Measurements from ENCODE around the gene MMP26. TPM values are rescaled to one million over a fixed set of nuclear protein-coding genes. Genes with fewer than 3 reads are reported as not detected.
"Not testable (repeated sequence)": the region's sequence is repeated elsewhere in the genome, so short reads cannot be mapped to it uniquely, and the experiment has no call there.

MMP26 gene
- total and polyA plus RNA-seq, 4 donors, result 0.17 to 0.27 TPM; not detected in 2

GRCh38 chr11:4713241-4713640, 8.7 kb downstream of the MMP26 start:
- Histone ChIP-seq H3K36me3 (ENCODE audit: control insufficient read depth, insufficient read depth, low read length) (no peaks in the 10 kb centered on the region), H3K4me1 (ENCODE audit: control insufficient read depth, insufficient read depth, low read length) (no peaks in the 10 kb centered on the region), H3K27ac (ENCODE audit: low read depth, low read length) (no peak overlapping the region), H3K4me3 (ENCODE audit: low read depth, low read length) (no peak overlapping the region), H3K27me3 (ENCODE audit: control insufficient read depth, insufficient read depth, low read length) (no peaks in the 10 kb centered on the region), H3K9me3 (ENCODE audit: control insufficient read depth, insufficient read depth, low read length) (no peaks in the 10 kb centered on the region)
- no CpG with 5 or more reads among the region's 1 CpG for WGBS (ENCODE audit: insufficient coverage)
- no peak for DNase-seq (ENCODE audit: low read depth in 4 of 6, low spot score in 6 of 6)

GRCh38 chr11:4714300-4714699, 9.7 kb downstream of the MMP26 start:
- Histone ChIP-seq H3K27me3 (ENCODE audit: control insufficient read depth, insufficient read depth, low read length) (no peaks in the 10 kb centered on the region), H3K4me1 (ENCODE audit: control insufficient read depth, insufficient read depth, low read length) (no peaks in the 10 kb centered on the region), H3K9me3 (ENCODE audit: control insufficient read depth, insufficient read depth, low read length) (no peaks in the 10 kb centered on the region), H3K36me3 (ENCODE audit: control insufficient read depth, insufficient read depth, low read length) (no peaks in the 10 kb centered on the region), H3K27ac (ENCODE audit: low read depth, low read length) (no peak overlapping the region), H3K4me3 (ENCODE audit: low read depth, low read length) (no peak overlapping the region)
- 86% methylated on average over 1 of the region's 5 CpGs for WGBS (ENCODE audit: insufficient coverage)
- no peak for DNase-seq (ENCODE audit: low read depth in 4 of 6, low spot score in 6 of 6)

GRCh38 chr11:4722616-4723534, 18.3 kb downstream of the MMP26 start:
- not testable (repeated sequence) for H3K4me1 ChIP-seq (ENCODE audit: control insufficient read depth, insufficient read depth, low read length); DNase-seq (ENCODE audit: low read depth in 4 of 6, low spot score in 6 of 6); H3K4me3 ChIP-seq (ENCODE audit: low read depth, low read length); H3K9me3 ChIP-seq (ENCODE audit: control insufficient read depth, insufficient read depth, low read length); H3K27ac ChIP-seq (ENCODE audit: low read depth, low read length); H3K36me3 ChIP-seq (ENCODE audit: control insufficient read depth, insufficient read depth, low read length); H3K27me3 ChIP-seq (ENCODE audit: control insufficient read depth, insufficient read depth, low read length)
- 92% methylated on average over 33 of the region's 33 CpGs for WGBS (ENCODE audit: insufficient coverage)

GRCh38 chr11:4727171-4727570, 22.6 kb downstream of the MMP26 start:
- H3K9me3 ChIP-seq (ENCODE audit: control insufficient read depth, insufficient read depth, low read length), result no peaks in the 10 kb centered on the region
- no peaks in the 10 kb centered on the region for H3K36me3 ChIP-seq (ENCODE audit: control insufficient read depth, insufficient read depth, low read length)
- H3K27ac ChIP-seq (ENCODE audit: low read depth, low read length), result no peak overlapping the region
- WGBS (ENCODE audit: insufficient coverage), result no CpG with 5 or more reads among the region's 2 CpGs
- no peak for DNase-seq (ENCODE audit: low read depth in 4 of 6, low spot score in 6 of 6)
- no peak overlapping the region for H3K4me3 ChIP-seq (ENCODE audit: low read depth, low read length)
- no peaks in the 10 kb centered on the region for H3K27me3 ChIP-seq (ENCODE audit: control insufficient read depth, insufficient read depth, low read length)
- H3K4me1 ChIP-seq (ENCODE audit: control insufficient read depth, insufficient read depth, low read length), result no peaks in the 10 kb centered on the region

- Histone ChIP-seq H3K9me3 (ENCODE audit: control insufficient read depth, insufficient read depth, low read length) (no peaks in the 10 kb centered on the region), H3K36me3 (ENCODE audit: control insufficient read depth, insufficient read depth, low read length) (no peaks in the 10 kb centered on the region), H3K4me1 (ENCODE audit: control insufficient read depth, insufficient read depth, low read length) (no peaks in the 10 kb centered on the region), H3K27ac (ENCODE audit: low read depth, low read length) (no peak overlapping the region), H3K27me3 (ENCODE audit: control insufficient read depth, insufficient read depth, low read length) (no peaks in the 10 kb centered on the region), H3K4me3 (ENCODE audit: low read depth, low read length) (no peak overlapping the region)
- WGBS (ENCODE audit: insufficient coverage), result no CpG with 5 or more reads among the region's 2 CpGs
- no peak for DNase-seq (ENCODE audit: low read depth in 4 of 6, low spot score in 6 of 6)
These were observed 36.2 kb downstream of the MMP26 start for GRCh38 chr11:4740735-4741134.

GRCh38 chr11:4748438-4748837, 43.9 kb downstream of the MMP26 start:
- H3K9me3 ChIP-seq (ENCODE audit: control insufficient read depth, insufficient read depth, low read length), result no peaks in the 10 kb centered on the region
- no peaks in the 10 kb centered on the region for H3K27me3 ChIP-seq (ENCODE audit: control insufficient read depth, insufficient read depth, low read length)
- H3K4me3 ChIP-seq (ENCODE audit: low read depth, low read length), result no peak overlapping the region
- no CpG with 5 or more reads among the region's 6 CpGs for WGBS (ENCODE audit: insufficient coverage)
- H3K4me1 ChIP-seq (ENCODE audit: control insufficient read depth, insufficient read depth, low read length), result no peaks in the 10 kb centered on the region
- no peaks in the 10 kb centered on the region for H3K36me3 ChIP-seq (ENCODE audit: control insufficient read depth, insufficient read depth, low read length)
- no peak for DNase-seq (ENCODE audit: low read depth in 4 of 6, low spot score in 6 of 6)
- H3K27ac ChIP-seq (ENCODE audit: low read depth, low read length), result no peak overlapping the region

- Histone ChIP-seq H3K4me1 (ENCODE audit: control insufficient read depth, insufficient read depth, low read length) (no peaks in the 10 kb centered on the region), H3K27ac (ENCODE audit: low read depth, low read length) (no peak overlapping the region), H3K4me3 (ENCODE audit: low read depth, low read length) (no peak overlapping the region), H3K36me3 (ENCODE audit: control insufficient read depth, insufficient read depth, low read length) (no peaks in the 10 kb centered on the region), H3K27me3 (ENCODE audit: control insufficient read depth, insufficient read depth, low read length) (no peaks in the 10 kb centered on the region), H3K9me3 (ENCODE audit: control insufficient read depth, insufficient read depth, low read length) (no peaks in the 10 kb centered on the region)
- DNase-seq (ENCODE audit: low read depth in 4 of 6, low spot score in 6 of 6), result no peak
- 100% methylated on average over 1 of the region's 1 CpG for WGBS (ENCODE audit: insufficient coverage)
These were observed 46.6 kb downstream of the MMP26 start for GRCh38 chr11:4751201-4751600.

Other genes starting within 250 kb of the MMP26 start
- gene OR52K1, start 222.1 kb upstream of the MMP26 start, total RNA-seq, result under 1 TPM; under 0.01 to 0.06 TPM
- under 1 TPM; 0.11 to 0.35 TPM for gene OR52K1, start 222.1 kb upstream of the MMP26 start, polyA plus RNA-seq (ENCODE audit: insufficient read length in 2 of 2)
- gene OR52M1, start 159.6 kb upstream of the MMP26 start, total RNA-seq, result not detected
- gene OR52M1, start 159.6 kb upstream of the MMP26 start, polyA plus RNA-seq (ENCODE audit: insufficient read length in 2 of 2), result not detected
- not detected for gene OR52I2, start 123.0 kb upstream of the MMP26 start, total RNA-seq
- gene OR52I2, start 123.0 kb upstream of the MMP26 start, polyA plus RNA-seq (ENCODE audit: insufficient read length in 2 of 2), result not detected
- not detected for gene OR52I1, start 110.7 kb upstream of the MMP26 start, total RNA-seq
- under 1 TPM in 1 of 2 donors, not detected in 1; 0.08 TPM for gene OR52I1, start 110.7 kb upstream of the MMP26 start, polyA plus RNA-seq (ENCODE audit: insufficient read length in 2 of 2)
- 10 to 100 TPM; 11.3 to 15.5 TPM for gene TRIM68, start 96.6 kb upstream of the MMP26 start, total RNA-seq
- 10 to 100 TPM; 14.0 to 16.3 TPM for gene TRIM68, start 96.6 kb upstream of the MMP26 start, polyA plus RNA-seq (ENCODE audit: insufficient read length in 2 of 2)
- gene OR51D1, start 67.3 kb upstream of the MMP26 start, total RNA-seq, result not detected
- gene OR51D1, start 67.3 kb upstream of the MMP26 start, polyA plus RNA-seq (ENCODE audit: insufficient read length in 2 of 2), result not detected
- gene OR51E1, start 60.8 kb upstream of the MMP26 start, total RNA-seq, result 1 to 10 TPM in 1 of 2 donors, under 1 TPM in 1; 0.40 to 1.8 TPM
- gene OR51E1, start 60.8 kb upstream of the MMP26 start, polyA plus RNA-seq (ENCODE audit: insufficient read length in 2 of 2), result under 1 TPM; 0.11 to 0.29 TPM
- gene OR51E2, start 6.9 kb upstream of the MMP26 start, total RNA-seq, result under 1 TPM; 0.39 to 0.40 TPM
- under 1 TPM; 0.26 to 0.35 TPM for gene OR51E2, start 6.9 kb upstream of the MMP26 start, polyA plus RNA-seq (ENCODE audit: insufficient read length in 2 of 2)
- not detected for gene OR51F1, start 65.2 kb downstream of the MMP26 start, total RNA-seq
- not detected for gene OR51F1, start 65.2 kb downstream of the MMP26 start, polyA plus RNA-seq (ENCODE audit: insufficient read length in 2 of 2)
- not detected for gene OR52R1, start 99.6 kb downstream of the MMP26 start, total RNA-seq
- gene OR52R1, start 99.6 kb downstream of the MMP26 start, polyA plus RNA-seq (ENCODE audit: insufficient read length in 2 of 2), result not detected
- gene OR51F2, start 116.5 kb downstream of the MMP26 start, total RNA-seq, result not detected
- gene OR51F2, start 116.5 kb downstream of the MMP26 start, polyA plus RNA-seq (ENCODE audit: insufficient read length in 2 of 2), result not detected
- gene OR51S1, start 144.4 kb downstream of the MMP26 start, total RNA-seq, result not detected
- not detected for gene OR51S1, start 144.4 kb downstream of the MMP26 start, polyA plus RNA-seq (ENCODE audit: insufficient read length in 2 of 2)
- gene OR51T1, start 177.1 kb downstream of the MMP26 start, total RNA-seq, result not detected
- gene OR51T1, start 177.1 kb downstream of the MMP26 start, polyA plus RNA-seq (ENCODE audit: insufficient read length in 2 of 2), result not detected
- gene OR51A7, start 199.0 kb downstream of the MMP26 start, total RNA-seq, result not detected
- not detected for gene OR51A7, start 199.0 kb downstream of the MMP26 start, polyA plus RNA-seq (ENCODE audit: insufficient read length in 2 of 2)
- gene OR51G2, start 214.6 kb downstream of the MMP26 start, total RNA-seq, result not detected
- gene OR51G2, start 214.6 kb downstream of the MMP26 start, polyA plus RNA-seq (ENCODE audit: insufficient read length in 2 of 2), result not detected
- not detected for gene OR51G1, start 219.6 kb downstream of the MMP26 start, total RNA-seq
- gene OR51G1, start 219.6 kb downstream of the MMP26 start, polyA plus RNA-seq (ENCODE audit: insufficient read length in 2 of 2), result not detected
- gene OR51A4, start 242.8 kb downstream of the MMP26 start, total RNA-seq, result not detected
- gene OR51A4, start 242.8 kb downstream of the MMP26 start, polyA plus RNA-seq (ENCODE audit: insufficient read length in 2 of 2), result not detected

All from spinal cord (tissue), 10 donors.